PC-3 (cell line): ENCODE measurements around the gene DCUN1D4. TPM values are rescaled to one million over a fixed set of nuclear protein-coding genes. Genes with fewer than 3 reads are reported as not detected.

Source experiments
- ATAC-seq: fragments of 200-7000 bp; cut with Tn5 transposase; 2 replicates; pipeline ENCODE4 v1.9.1; 2020; ENCODE audit warnings: mild to moderate bottlenecking, moderate library complexity
- BruUV-seq: library from RNA; stranded (reverse); fragments of 400-500 nt; replicated peaks from 2 replicates; lab custom pipeline; 2021; lab: Mats Ljungman, UMichigan
- CTCF ChIA-PET: fragments of 300-600 bp; sonication (Branson Sonifier 250); formaldehyde crosslinking; loops from one replicate; lab custom pipeline; 2022; ENCODE audit warnings: antibody characterized with exemption; lab: Charles Lee
- POLR2A ChIA-PET: fragments of 300-600 bp; sonication (Branson Sonifier 250); formaldehyde crosslinking; loops from one replicate; lab custom pipeline; 2022; ENCODE audit warnings: antibody characterized with exemption; ENCODE audit not compliant: unreplicated experiment; lab: Charles Lee
- DNase-seq: peaks from one replicate; pipeline ENCODE4 v3.0.0-alpha.2; 2015
- H2AFZ ChIP-seq: fragments of 300-600 bp; sonication (generic); 2 replicates; pipeline ENCODE4 v1.6.0; 2016; ENCODE audit warnings: antibody characterized with exemption, low read length
- H3F3A ChIP-seq: fragments of 300-600 bp; sonication (generic); one replicate; pipeline ENCODE4 v1.6.0; 2017; ENCODE audit warnings: antibody characterized with exemption, low read length, control low read depth, mild to moderate bottlenecking; ENCODE audit not compliant: unreplicated experiment
- H3K27ac ChIP-seq: fragments of 300-600 bp; sonication (generic); 2 replicates; pipeline ENCODE4 v1.5.1; 2016; ENCODE audit warnings: mild to moderate bottlenecking, low read length
- H3K27me3 ChIP-seq: fragments of 300-600 bp; sonication (generic); 2 replicates; pipeline ENCODE4 v1.6.1; 2016; ENCODE audit warnings: low read length, mixed read lengths
- H3K36me3 ChIP-seq: fragments of 300-600 bp; sonication (generic); 2 replicates; pipeline ENCODE4 v1.6.1; 2016; ENCODE audit warnings: low read depth, mixed run types, low read length, mixed read lengths
- H3K4me1 ChIP-seq: fragments of 300-600 bp; sonication (generic); 2 replicates; pipeline ENCODE4 v1.5.1; 2016; ENCODE audit warnings: low read length; ENCODE audit not compliant: insufficient read depth
- H3K4me2 ChIP-seq: fragments of 300-600 bp; sonication (generic); 2 replicates; pipeline ENCODE4 v1.6.0; 2016; ENCODE audit warnings: low read length
- H3K4me3 ChIP-seq: fragments of 300-600 bp; sonication (generic); 2 replicates; pipeline ENCODE4 v1.5.1; 2016; ENCODE audit warnings: mild to moderate bottlenecking, low read length, mixed read lengths
- H3K79me2 ChIP-seq: fragments of 300-600 bp; sonication (generic); 2 replicates; pipeline ENCODE4 v1.6.1; 2017; ENCODE audit warnings: low read length, mixed read lengths
- H3K9ac ChIP-seq: fragments of 300-600 bp; sonication (generic); 2 replicates; pipeline ENCODE4 v1.6.0; 2016; ENCODE audit warnings: mild to moderate bottlenecking, low read length
- H3K9me2 ChIP-seq: fragments of 300-600 bp; sonication (generic); replicated peaks from 2 replicates; pipeline ENCODE4 v1.6.1; 2016; ENCODE audit warnings: mixed run types, low read length, mixed read lengths
- H3K9me3 ChIP-seq: fragments of 300-600 bp; sonication (generic); 2 replicates; pipeline ENCODE4 v1.6.1; 2016; ENCODE audit warnings: low read length, mixed read lengths
- H4K20me1 ChIP-seq: fragments of 300-600 bp; sonication (generic); 2 replicates; pipeline ENCODE4 v1.6.1; 2016; ENCODE audit warnings: low read length, mixed read lengths
- CTCF ChIP-seq: fragments of 300-600 bp; sonication (generic); conservative IDR thresholded peaks from 2 replicates; pipeline ENCODE4 v1.5.1; 2017; ENCODE audit warnings: antibody characterized with exemption, low read depth, mild to moderate bottlenecking, low read length
- EZH2 ChIP-seq: fragments of 300-600 bp; sonication (generic); IDR thresholded peaks from one replicate; pipeline ENCODE4 v1.6.1; 2017; ENCODE audit warnings: antibody characterized with exemption, mild to moderate bottlenecking, low read length; ENCODE audit not compliant: unreplicated experiment
- EZH2phosphoT487 ChIP-seq: fragments of 300-600 bp; sonication (generic); IDR thresholded peaks from 2 replicates; pipeline ENCODE4 v1.6.1; 2018; ENCODE audit warnings: mild to moderate bottlenecking, antibody characterized with exemption, low read length, borderline replicate concordance
- intact Hi-C: fragments of 100-400 bp; cut with micrococcal nuclease; formaldehyde crosslinking; loops from 2 replicates; pipeline ENCODE4 v1.9.0; 2023
- total RNA-seq: library from RNA; depleted of rRNA; stranded (reverse); fragments of >200 nt; gene quantifications from 2 replicates; pipeline ENCODE4 v1.2.3, GENCODE V29; 2014

Gene DCUN1D4
- total RNA-seq, 1 experiment from 2014 or later = 44.8 TPM

DNA sequence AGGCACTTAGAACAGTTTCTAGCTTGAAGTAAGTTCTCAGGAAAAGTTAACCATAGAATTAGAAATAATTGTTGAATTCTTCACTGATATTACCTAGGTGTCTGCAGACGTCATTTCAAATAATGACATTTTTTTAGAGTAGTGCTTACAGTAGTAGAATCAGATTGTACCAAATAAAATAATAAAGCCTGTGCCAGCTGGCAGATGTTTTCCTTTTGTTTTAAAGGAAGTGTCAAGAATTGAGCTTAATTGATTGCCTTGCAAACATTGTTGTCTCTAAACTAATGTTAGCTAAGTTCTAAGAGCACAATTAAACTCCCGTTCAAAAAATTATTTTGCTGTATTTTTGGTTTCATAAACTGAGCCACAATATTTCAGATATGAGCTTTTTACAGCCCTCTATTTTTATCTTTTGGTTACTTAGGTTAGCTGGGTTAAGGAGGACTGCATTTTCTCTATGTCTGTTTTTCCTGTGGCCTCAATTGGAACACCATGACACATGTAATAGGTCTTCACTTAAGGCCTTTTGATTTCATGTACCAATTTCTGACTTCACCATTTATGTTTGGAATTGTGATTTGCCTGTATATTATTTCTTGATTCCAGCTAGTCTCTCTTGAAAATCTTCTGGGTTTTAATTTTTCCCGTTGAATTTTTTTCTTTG is 64.2 kb downstream of the DCUN1D4 start:
- ATAC-seq (no peak), DNase-seq (no peak)
- no peak overlapping the region for H3K4me3 ChIP-seq
- no peaks in the 10 kb centered on the region for H3K79me2 ChIP-seq
- peaks cover 59% of the 10 kb centered on the region for H3K36me3 ChIP-seq
- H3K27ac ChIP-seq = no peak overlapping the region
- intact Hi-C loops = no loop called here
- no TSS peak for BruUV-seq
- CTCF ChIA-PET = interaction anchor here (0.5 to 0.7 kb wide), 2 partner anchors 37 to 108 kb away, joined by 3 to 4 read pairs; no protein-coding TSS in a partner anchor
- POLR2A ChIA-PET = no interaction called here
- H3K4me2 ChIP-seq = no peak overlapping the region
- no peak overlapping the region for H2AFZ ChIP-seq
- TF ChIP-seq EZH2 = no peak
- TF ChIP-seq CTCF = no peak
- no peak for TF ChIP-seq EZH2phosphoT487
- H3K9me3 ChIP-seq = no peaks in the 10 kb centered on the region
- no peaks in the 10 kb centered on the region for H4K20me1 ChIP-seq
- no peak overlapping the region for H3K9ac ChIP-seq
- H3K4me1 ChIP-seq = no peaks in the 10 kb centered on the region
- no peaks in the 10 kb centered on the region for H3K9me2 ChIP-seq
- H3K27me3 ChIP-seq = no peaks in the 10 kb centered on the region
- H3F3A ChIP-seq = no peaks in the 10 kb centered on the region

GRCh38 chr4:51909236-51909703 is 66.3 kb downstream of the DCUN1D4 start:
- Histone ChIP-seq H3K27me3 (no peaks in the 10 kb centered on the region), H2AFZ (no peak overlapping the region), H3K4me2 (no peak overlapping the region), H3K4me3 (no peak overlapping the region), H3K36me3 (peaks cover 53% of the 10 kb centered on the region), H3K9me2 (no peaks in the 10 kb centered on the region), H4K20me1 (no peaks in the 10 kb centered on the region), H3K9me3 (no peaks in the 10 kb centered on the region), H3K4me1 (no peaks in the 10 kb centered on the region), H3K79me2 (no peaks in the 10 kb centered on the region), H3K27ac (no peak overlapping the region), H3F3A (no peaks in the 10 kb centered on the region), H3K9ac (no peak overlapping the region)
- TF ChIP-seq CTCF (no peak), EZH2 (no peak), EZH2phosphoT487 (no peak)
- no TSS peak for BruUV-seq
- DNase-seq (no peak), ATAC-seq (no peak)
- ChIA-PET POLR2A (no interaction called here), CTCF (no interaction called here)
- intact Hi-C loops = no loop called here

DNA sequence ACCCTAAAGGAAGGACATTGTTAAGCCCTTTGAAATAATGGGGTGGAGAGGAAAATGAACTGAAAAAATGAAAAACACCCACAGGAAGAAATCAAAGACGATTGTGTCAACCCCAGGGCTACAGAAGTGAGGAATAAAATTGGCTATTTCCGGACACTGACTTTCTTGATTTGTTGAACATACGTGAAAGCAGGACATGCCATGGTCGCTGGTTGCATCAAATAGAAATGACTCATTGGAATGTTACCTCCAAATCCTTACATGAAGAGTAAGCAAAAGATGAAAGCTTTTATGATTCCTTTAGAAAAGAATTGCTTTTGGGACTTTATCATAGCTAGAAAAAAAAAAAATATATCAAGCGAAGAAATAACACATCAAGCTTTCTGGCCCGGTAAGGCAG is 75.3 kb downstream of the DCUN1D4 start:
- POLR2A ChIA-PET = no interaction called here
- Histone ChIP-seq H3K4me1 (no peaks in the 10 kb centered on the region), H3K9me3 (no peaks in the 10 kb centered on the region), H3K36me3 (peaks cover 35% of the 10 kb centered on the region), H3K9ac (no peak overlapping the region), H3K4me2 (no peak overlapping the region), H3K27me3 (no peaks in the 10 kb centered on the region), H3K79me2 (no peaks in the 10 kb centered on the region), H3F3A (no peaks in the 10 kb centered on the region), H4K20me1 (no peaks in the 10 kb centered on the region), H3K4me3 (no peak overlapping the region), H3K9me2 (no peaks in the 10 kb centered on the region), H3K27ac (no peak overlapping the region), H2AFZ (no peak overlapping the region)
- ATAC-seq = no peak
- BruUV-seq = no TSS peak
- intact Hi-C loops = no loop called here
- TF ChIP-seq EZH2 (no peak), EZH2phosphoT487 (no peak), CTCF (no peak)
- CTCF ChIA-PET = no interaction called here
- DNase-seq = no peak
